K562 (cell line): ENCODE results near the gene TMEM217. TPM values are rescaled to one million over a fixed set of nuclear protein-coding genes. Genes with fewer than 3 reads are reported as not detected.

Source experiments
- ATAC-seq: fragments of 200-7000 bp; cut with Tn5 transposase; 3 replicates; pipeline ENCODE4 v1.9.1; 2020; ENCODE audit warnings: moderate library complexity
- BruUV-seq: library from RNA; stranded (reverse); fragments of 400-500 nt; replicated peaks from 2 replicates; lab custom pipeline; 2021; lab: Mats Ljungman, UMichigan
- CTCF ChIA-PET: fragments of 300-600 bp; formaldehyde crosslinking; extraction: SDS; loops from one replicate; lab custom pipeline; 2021; ENCODE audit warnings: low intra/inter-chr PET ratio; lab: Yijun Ruan, JAX
- POLR2A ChIA-PET: fragments of 300-600, 350-650 bp; sonication (Branson Sonifier 250); formaldehyde crosslinking; extraction: SDS; loops from one replicate; lab custom pipeline; 2021; ENCODE audit warnings: antibody characterized with exemption, inconsistent platforms; lab: Yijun Ruan, JAX
- DNase-seq, 4 experiments: peaks; one replicate each; pipeline versions ENCODE4 v3.0.0 to v3.0.0-alpha.2; 2011 to 2018; ENCODE audit warnings: low spot score in 3 of 4, mixed read lengths in 3 of 4; ENCODE audit errors: extremely low read depth in 1 of 4
- FAIRE-seq: peaks from 2 replicates; lab custom pipeline; 2011; peaks lifted over from hg19 to GRCh38; lab: Jason Lieb, UNC
- H2AFZ ChIP-seq: 2 replicates; pipeline ENCODE4 v1.6.0; 2011; ENCODE audit warnings: low read depth, low read length, control low read depth, inconsistent platforms
- H3K27ac ChIP-seq: fragments of 200-600 bp; 3 replicates; pipeline ENCODE4 v1.8.0; 2011; ENCODE audit warnings: low read depth, mild to moderate bottlenecking, control low read depth, inconsistent platforms, low read length, moderate library complexity, mixed read lengths; ENCODE audit errors: extremely low read depth
- H3K27me3 ChIP-seq, 2 experiments: fragments of 300-600 bp in 1 of 2; 2 replicates in 1 of 2; 3 replicates in 1 of 2; pipeline versions ENCODE4 v1.6.0 to v1.8.0; 2011; ENCODE audit warnings: inconsistent platforms in 2 of 2, low read length in 2 of 2, mild to moderate bottlenecking in 1 of 2, mixed read lengths in 1 of 2, moderate library complexity in 1 of 2; ENCODE audit not compliant: control insufficient read depth in 2 of 2, insufficient read depth in 2 of 2
- H3K36me3 ChIP-seq: fragments of 300-600 bp; 3 replicates; pipeline ENCODE4 v1.8.0; 2011; ENCODE audit warnings: mild to moderate bottlenecking, low read length, inconsistent platforms; ENCODE audit not compliant: control insufficient read depth, insufficient read depth
- H3K4me1 ChIP-seq, 2 experiments: fragments of 200-600 bp in 1 of 2; replicated peaks in 1 of 2; 2 replicates in 1 of 2; 3 replicates in 1 of 2; pipeline versions ENCODE4 v1.5.1 to v1.8.0; 2011; ENCODE audit warnings: inconsistent platforms in 2 of 2, low read length in 2 of 2, mild to moderate bottlenecking in 1 of 2, mixed read lengths in 1 of 2, moderate library complexity in 1 of 2; ENCODE audit not compliant: control insufficient read depth in 2 of 2, insufficient read depth in 2 of 2
- H3K4me2 ChIP-seq: 2 replicates; pipeline ENCODE4 v1.6.1; 2011; ENCODE audit warnings: low read length, control low read depth, inconsistent platforms, mixed read lengths; ENCODE audit not compliant: insufficient read depth
- H3K4me3 ChIP-seq: fragments of 200-600 bp; sonication (generic), shearing (Covaris generic); 2 replicates; pipeline ENCODE4 v1.5.1; 2016; ENCODE audit warnings: control low read depth, inconsistent platforms
- H3K79me2 ChIP-seq: fragments of 200-600 bp; 3 replicates; pipeline ENCODE4 v1.8.0; 2011; ENCODE audit warnings: low read length, inconsistent platforms; ENCODE audit not compliant: control insufficient read depth, insufficient read depth
- H3K9ac ChIP-seq, 2 experiments: 2 replicates each; pipeline versions ENCODE4 v1.6.0 to v1.6.1; 2011; ENCODE audit warnings: low read depth in 2 of 2, low read length in 2 of 2, control low read depth in 1 of 2, inconsistent platforms in 1 of 2, mild to moderate bottlenecking in 1 of 2, mixed read lengths in 1 of 2; ENCODE audit not compliant: insufficient read depth in 1 of 2
- H3K9me1 ChIP-seq: one replicate; pipeline ENCODE4 v1.6.0; 2011; ENCODE audit warnings: inconsistent platforms, mild to moderate bottlenecking, low read length, moderate library complexity; ENCODE audit not compliant: control insufficient read depth, insufficient read depth
- H3K9me3 ChIP-seq: replicated peaks from 2 replicates; pipeline ENCODE4 v1.5.1; 2011; ENCODE audit warnings: low read depth, low read length, inconsistent platforms; ENCODE audit not compliant: control insufficient read depth, insufficient read depth
- H4K20me1 ChIP-seq: replicated peaks from 2 replicates; pipeline ENCODE4 v1.6.1; 2011; ENCODE audit warnings: low read length, inconsistent platforms, mixed read lengths; ENCODE audit not compliant: control insufficient read depth, insufficient read depth
- BCOR ChIP-seq: fragments of 450-650 bp; IDR thresholded peaks from 2 replicates; pipeline ENCODE4 v1.6.1; 2016
- CHAMP1 ChIP-seq: fragments of 450-650 bp; IDR thresholded peaks from 2 replicates; pipeline ENCODE4 v1.6.1; 2016; ENCODE audit warnings: mild to moderate bottlenecking
- CUX1 ChIP-seq: fragments of 200-800 bp; sonication (Bioruptor generic); IDR thresholded peaks from 2 replicates; pipeline ENCODE4 v1.6.1; 2016; ENCODE audit warnings: missing genetic modification characterization, missing compliant biosample characterization
- MYC ChIP-seq, 2 experiments: fragments of 250-450 bp in 1 of 2; sonication (Bioruptor Pico) in 1 of 2; IDR thresholded peaks; 2 replicates each; pipeline versions ENCODE4 v1.5.1 to v1.6.1; 2012 to 2021; ENCODE audit warnings: low read depth in 2 of 2, borderline replicate concordance in 1 of 2, improper control_type of control experiment in 1 of 2, low read length in 1 of 2, mild to moderate bottlenecking in 1 of 2, moderate library complexity in 1 of 2
- PBX2 ChIP-seq, 2 experiments: IDR thresholded peaks in 1 of 2; conservative IDR thresholded peaks in 1 of 2; 2 replicates each; pipeline ENCODE4 v1.6.1; 2016; ENCODE audit warnings: low read depth in 2 of 2, mild to moderate bottlenecking in 1 of 2, missing compliant biosample characterization in 1 of 2, missing genetic modification characterization in 1 of 2, moderate library complexity in 1 of 2
- SFPQ ChIP-seq: fragments of 200-400 bp; formaldehyde crosslinking; IDR thresholded peaks from 2 replicates; pipeline ENCODE4 v1.6.1; 2017; ENCODE audit warnings: mild to moderate bottlenecking, low read depth, low read length, moderate library complexity
- WGBS: fragments of 100-300 bp; shearing (Covaris generic); methylation state at CpG from one replicate; pipeline ENCODE4 v1.1.6; 2016; ENCODE audit warnings: low coverage, mixed read lengths; ENCODE audit not compliant: insufficient coverage; ENCODE audit errors: missing lambda C conversion rate; 5-methylcytosine and 5-hydroxymethylcytosine counted together
- in situ Hi-C: fragments of 300-500 bp; cut with MboI; formaldehyde crosslinking; loops from 4 replicates; pipeline ENCODE4 v1.15.0; 2018; ENCODE audit warnings: inconsistent platforms, mixed read lengths
- intact Hi-C: fragments of 100-400 bp; cut with micrococcal nuclease; formaldehyde crosslinking; loops from 2 replicates; pipeline ENCODE4 v1.14.2; 2022
- polyA plus RNA-seq, 8 experiments: library from polyadenylated mRNA; depleted of rRNA in 4 of 8; stranded (reverse) in 5 of 8; unstranded in 3 of 8; fragments of >200 nt; fragmentation: Nextera tagmentation in 2 of 8; fragmentation: Illumina TruSeq in 1 of 8; extraction: Ambion mirVana in 2 of 8; extraction: Trizol in 1 of 8; gene quantifications; 2 replicates each; pipeline versions ENCODE4 v1.2.1 to v1.2.3, GENCODE V29; 2011 to 2014; ENCODE audit warnings: inconsistent platforms in 1 of 8, missing spikeins in 1 of 8
- total RNA-seq, 7 experiments: library from RNA; depleted of rRNA in 6 of 7; stranded (reverse); fragments of >200 nt in 6 of 7; fragmentation: Illumina TruSeq in 2 of 7; extraction: Trizol in 2 of 7; gene quantifications; 2 replicates each; pipeline versions ENCODE4 v1.2.1 to v1.2.3, GENCODE V29; 2011 to 2021; ENCODE audit warnings: low replicate concordance in 1 of 7

TMEM217 gene
- total and polyA plus RNA-seq, 9 of the 15 experiments (the other 6 are each of a cell fraction or from before 2014, with no cell fraction given) = 1.3 to 8.0 (median 1.9) TPM

- CTCF ChIA-PET = no interaction called here
- no peaks in the 10 kb centered on the region for H4K20me1 ChIP-seq
- H3K4me2 ChIP-seq = no peak overlapping the region
- no peaks in the 10 kb centered on the region for H3K36me3 ChIP-seq
- H3K9me1 ChIP-seq = no peaks in the 10 kb centered on the region
- no peak for DNase-seq
- H3K27ac ChIP-seq = peak overlapping the region; percentile 68
- H3K79me2 ChIP-seq = peaks cover 2% of the 10 kb centered on the region; the same call in 2 of the 3 replicates
- FAIRE-seq = no peak
- H3K9me3 ChIP-seq = peaks cover 3% of the 10 kb centered on the region; the same call in 1 of the 2 replicates
- no TSS peak for BruUV-seq
- H3K9ac ChIP-seq = no peak overlapping the region
- 61% methylated on average over 2 of the region's 2 CpGs for WGBS
- ATAC-seq = no peak
- in situ Hi-C loops = no loop called here
- H3K4me3 ChIP-seq = no peak overlapping the region
- intact Hi-C loops = no loop called here
- no peaks in the 10 kb centered on the region for H3K27me3 ChIP-seq
- peak overlapping the region; percentile 51 for H2AFZ ChIP-seq
- POLR2A ChIA-PET = interaction anchor here (0.5 to 2.6 kb wide), 7 partner anchors 9 to 1546 kb away, joined by 3 to 24 read pairs (median 3); no protein-coding TSS in a partner anchor
- H3K4me1 ChIP-seq = peaks cover 65 to 74% of the 10 kb centered on the region in 2 experiments
- TF ChIP-seq SFPQ (no peak), PBX2 (CRISPR knock-in tag; IDR thresholded peaks at IDR 0.05; ENCODE audit: low read depth) (no peak), PBX2 (tag; conservative IDR thresholded peaks at IDR 0.05; ENCODE audit: low read depth) (no peak), BCOR (peak; percentile 83), CHAMP1 (peak; percentile 19; the same call in 1 of the 2 replicates), CUX1 (CRISPR knock-in tag) (no peak), MYC (IDR thresholded peaks at IDR 0.05; ENCODE audit: low read depth, low read length) (no peak), MYC (CRISPR knock-in tag; IDR thresholded peaks at IDR 0.05; ENCODE audit: borderline replicate concordance, low read depth) (0 out of 2 replicates have a peak, but pooled peaks have one; percentile 13)
These were observed 68.9 kb downstream of the TMEM217 start for GRCh38 chr6:37188962-37189510.
